Natural killer cell (primary cell): ENCODE data around the gene CENATAC. TPM values are rescaled to one million over a fixed set of nuclear protein-coding genes. Genes with fewer than 3 reads are reported as not detected.

ENCODE experiments used
- ATAC-seq, 3 donors: fragments of 150-1000 bp in 2 of 3; fragments of 200-7000 bp in 1 of 3; cut with Tn5 transposase; 1 replicate in 1 of 3; 2 replicates in 2 of 3; pipeline ENCODE4 v1.10.0; 2021; ENCODE audit warnings: mild to moderate bottlenecking in 2 of 3, moderate library complexity in 2 of 3
- DNase-seq, 2 donors: peaks; one replicate each; pipeline versions ENCODE4 v3.0.0 to v3.0.0-alpha.2; 2013 to 2021; ENCODE audit warnings: mixed read lengths in 1 of 2
- H3K27ac ChIP-seq: one replicate; pipeline ENCODE4 v1.5.1; 2013; ENCODE audit warnings: mild to moderate bottlenecking, low read length
- H3K27me3 ChIP-seq: one replicate; pipeline ENCODE4 v1.6.1; 2013; ENCODE audit warnings: low read length; ENCODE audit not compliant: control insufficient read depth, insufficient read depth
- H3K36me3 ChIP-seq: one replicate; pipeline ENCODE4 v1.6.1; 2013; ENCODE audit warnings: low read length; ENCODE audit not compliant: control insufficient read depth, insufficient read depth
- H3K4me1 ChIP-seq: one replicate; pipeline ENCODE4 v1.6.1; 2013; ENCODE audit warnings: low read length; ENCODE audit not compliant: control insufficient read depth, insufficient read depth
- H3K4me3 ChIP-seq: one replicate; pipeline ENCODE4 v1.5.1; 2013; ENCODE audit warnings: low read length
- H3K9me3 ChIP-seq: one replicate; pipeline ENCODE4 v1.6.1; 2013; ENCODE audit warnings: low read length; ENCODE audit not compliant: control insufficient read depth, insufficient read depth
- H3K27ac Mint-ChIP-seq, 2 donors: one replicate each; pipeline ENCODE4 v1.8.0; 2022; ENCODE audit warnings: mild to moderate bottlenecking in 2 of 2, mixed read lengths in 2 of 2, moderate library complexity in 1 of 2
- H3K27me3 Mint-ChIP-seq, 2 donors: one replicate each; pipeline ENCODE4 v1.8.0; 2022; ENCODE audit warnings: low read depth in 2 of 2, mixed read lengths in 2 of 2
- H3K36me3 Mint-ChIP-seq: one replicate; pipeline ENCODE4 v1.8.0; 2022; ENCODE audit warnings: mixed read lengths
- H3K4me1 Mint-ChIP-seq, 2 donors: one replicate each; pipeline ENCODE4 v1.8.0; 2022; ENCODE audit warnings: mixed read lengths in 2 of 2
- H3K4me3 Mint-ChIP-seq: one replicate; pipeline ENCODE4 v1.8.0; 2022; ENCODE audit warnings: mild to moderate bottlenecking, moderate library complexity, mixed read lengths
- H3K9me3 Mint-ChIP-seq, 2 donors: one replicate each; pipeline ENCODE4 v1.8.0; 2022; ENCODE audit warnings: mixed read lengths in 2 of 2
- CTCF ChIP-seq: fragments of 200-600 bp; IDR thresholded peaks from one replicate; pipeline ENCODE4 v1.8.0; 2022; ENCODE audit warnings: antibody characterized with exemption
- WGBS: methylation state at CpG from one replicate; pipeline ENCODE4 v1.1.7; 2013; ENCODE audit warnings: missing lambda C conversion rate; ENCODE audit not compliant: insufficient coverage; 5-methylcytosine and 5-hydroxymethylcytosine counted together
- intact Hi-C: fragments of 100-400 bp; cut with micrococcal nuclease; formaldehyde crosslinking; loops from one replicate; pipeline ENCODE4 v1.14.2; 2022
- total RNA-seq, 4 donors: library from RNA; stranded (reverse); fragments of 120-200 nt in 1 of 4; gene quantifications; one replicate each; pipeline versions ENCODE4 v1.2.3 to v1.2.4, GENCODE V29; 2013 to 2022

Gene CENATAC
- total RNA-seq, 3 donors from 2014 or later (not counting 1 experiment from before 2014, with no cell fraction given), result 121 to 143 (median 122) TPM

- no peak for ATAC-seq
- no peak for DNase-seq
- Histone ChIP-seq H3K9me3 (no peaks in the 10 kb centered on the region), H3K27me3 (no peaks in the 10 kb centered on the region), H3K4me1 (peaks cover 33% of the 10 kb centered on the region), H3K27ac (peak overlapping the region; percentile 94), H3K4me3 (no peak overlapping the region), H3K36me3 (peaks cover 58% of the 10 kb centered on the region)
- intact Hi-C loops, result loop anchor here (2.0 to 5.0 kb wide), 4 partner anchors 37 to 187 kb away; partner anchors contain the start of genes CBL, DPAGT1, HYOU1 and VPS11
- H3K9me3 Mint-ChIP-seq, result no peaks in the 10 kb centered on the region
- peaks cover 8% of the 10 kb centered on the region for H3K36me3 Mint-ChIP-seq
- TF ChIP-seq CTCF, result no peak
- H3K4me3 Mint-ChIP-seq, result peak overlapping the region; percentile 99
- WGBS, result 83% methylated on average over 2 of the region's 2 CpGs
- peaks cover 23 to 27% of the 10 kb centered on the region in 2 donors for H3K4me1 Mint-ChIP-seq
- H3K27ac Mint-ChIP-seq, result peak overlapping the region; percentile 99
- H3K27me3 Mint-ChIP-seq, result no peaks in the 10 kb centered on the region
Observed at GRCh38 chr11:119019996-119020395, 22.1 kb downstream of the CENATAC start.

GRCh38 chr11:119021631-119022030 lies 23.7 kb downstream of the CENATAC start:
- TF ChIP-seq CTCF, result no peak
- H3K36me3 Mint-ChIP-seq, result peaks cover 8% of the 10 kb centered on the region

DNA sequence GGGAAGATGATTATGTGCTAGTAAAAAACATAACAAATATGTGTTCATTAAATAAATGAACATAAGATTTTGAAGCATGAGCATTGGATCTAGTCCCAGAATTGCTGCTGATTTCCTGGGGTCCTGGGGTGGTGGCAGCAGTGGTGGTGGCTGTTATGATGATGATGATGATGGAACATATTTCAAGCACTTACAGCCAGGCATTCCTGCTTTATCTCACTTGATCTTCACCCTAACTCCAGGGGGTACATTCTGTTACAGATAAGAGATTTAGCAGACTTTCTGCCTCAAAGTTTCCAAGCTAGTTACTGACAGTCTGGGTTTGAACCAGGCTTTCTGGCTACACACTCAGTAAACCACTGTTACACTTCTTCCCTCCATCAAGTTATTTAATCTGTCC lies 25.8 kb downstream of the CENATAC start:
- H3K9me3 ChIP-seq, result no peaks in the 10 kb centered on the region
- peaks cover 13 to 14% of the 10 kb centered on the region in 2 donors for H3K4me1 Mint-ChIP-seq
- peaks cover 8% of the 10 kb centered on the region for H3K36me3 Mint-ChIP-seq
- TF ChIP-seq CTCF, result no peak
- peaks cover 16% of the 10 kb centered on the region for H3K4me1 ChIP-seq
- H3K27me3 Mint-ChIP-seq, result no peaks in the 10 kb centered on the region
- H3K4me3 Mint-ChIP-seq, result no peak overlapping the region
- intact Hi-C loops, result no loop called here
- no peak for ATAC-seq
- no peaks in the 10 kb centered on the region for H3K27me3 ChIP-seq
- H3K27ac Mint-ChIP-seq, result peak overlapping the region; percentile 18 to 80
- no peak overlapping the region for H3K4me3 ChIP-seq
- no peak overlapping the region for H3K27ac ChIP-seq
- no peaks in the 10 kb centered on the region for H3K9me3 Mint-ChIP-seq
- H3K36me3 ChIP-seq, result peaks cover 46% of the 10 kb centered on the region
- no peak for DNase-seq

More at GRCh38 chr11:119021631-119022030, 23.7 kb downstream of the CENATAC start:
- Histone ChIP-seq H3K4me3 (no peak overlapping the region), H3K27me3 (no peaks in the 10 kb centered on the region), H3K27ac (no peak overlapping the region), H3K4me1 (peaks cover 26% of the 10 kb centered on the region), H3K9me3 (no peaks in the 10 kb centered on the region), H3K36me3 (peaks cover 50% of the 10 kb centered on the region)
- Mint-ChIP-seq H3K4me3 (peak overlapping the region; percentile 28), H3K27me3 (no peaks in the 10 kb centered on the region), H3K9me3 (no peaks in the 10 kb centered on the region), H3K4me1 (peaks cover 23 to 26% of the 10 kb centered on the region in 2 donors), H3K27ac (peak overlapping the region in 1 of 2 donors; percentile 31)
- ATAC-seq (no peak), DNase-seq (no peak)
- 92% methylated on average over 4 of the region's 5 CpGs for WGBS
- intact Hi-C loops, result no loop called here
